ENCODE results near the gene CNN2.

The CNN2 gene

GRCh38 chr19:1032264-1032867 is 6.0 kb downstream of the CNN2 start:
- no peak for DNase-seq

GRCh38 chr19:1035998-1036621 is 9.7 kb downstream of the CNN2 start:
- DNase-seq: no peak

GRCh38 chr19:1037621-1038064 is 11.2 kb downstream of the CNN2 start:
- DNase-seq: no peak

GRCh38 chr19:1038978-1039645 is 12.7 kb downstream of the CNN2 start:
- DNase-seq: no peak

DNA sequence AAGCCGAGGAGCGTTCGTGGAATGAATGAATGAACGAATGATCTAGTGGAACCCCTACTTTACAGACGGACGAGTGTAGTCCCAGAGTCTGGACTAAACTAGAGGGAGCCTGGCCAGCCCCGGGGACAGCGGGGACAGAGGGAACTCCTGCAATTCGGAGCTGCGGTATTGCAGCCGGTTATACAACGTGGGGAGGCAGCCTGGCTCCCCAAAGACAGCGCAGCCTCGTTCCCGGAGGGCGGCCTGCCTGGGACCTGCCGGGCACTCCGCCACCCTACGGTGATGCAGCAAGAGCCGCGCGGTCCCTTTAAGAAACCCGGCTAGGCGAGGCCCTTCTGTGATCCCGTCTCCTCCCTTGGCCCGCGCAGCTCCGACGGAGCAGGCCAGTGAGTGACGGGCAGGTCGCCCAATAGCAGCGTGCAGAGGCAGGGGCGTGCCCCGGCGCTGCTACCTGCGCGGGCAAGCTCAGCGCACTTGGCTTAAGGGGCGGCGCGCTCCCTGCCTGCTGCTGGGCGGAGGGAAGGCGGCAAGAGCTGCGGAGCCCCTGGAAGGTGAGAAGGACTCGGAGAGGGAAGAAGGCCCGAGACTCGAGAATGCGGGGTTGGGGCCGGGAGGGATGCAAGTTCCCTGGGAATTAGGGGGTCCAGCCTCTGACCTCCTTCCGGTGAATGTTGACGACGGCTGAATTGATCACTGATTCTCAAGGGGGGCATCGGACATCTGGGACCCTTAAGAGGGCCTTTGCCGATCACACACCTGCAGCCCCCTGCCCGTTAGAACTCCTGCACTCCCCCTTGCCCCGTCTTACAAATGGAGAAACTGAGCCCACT is 13.5 kb downstream of the CNN2 start, which contains the start of gene ABCA7:
TSS of gene ABCA7 (plus strand) at position 462 of the 830 bp plus-strand sequence. CDS start 1,255 bp downstream, outside the sequence.
- peak; percentile 95 for DNase-seq

DNA sequence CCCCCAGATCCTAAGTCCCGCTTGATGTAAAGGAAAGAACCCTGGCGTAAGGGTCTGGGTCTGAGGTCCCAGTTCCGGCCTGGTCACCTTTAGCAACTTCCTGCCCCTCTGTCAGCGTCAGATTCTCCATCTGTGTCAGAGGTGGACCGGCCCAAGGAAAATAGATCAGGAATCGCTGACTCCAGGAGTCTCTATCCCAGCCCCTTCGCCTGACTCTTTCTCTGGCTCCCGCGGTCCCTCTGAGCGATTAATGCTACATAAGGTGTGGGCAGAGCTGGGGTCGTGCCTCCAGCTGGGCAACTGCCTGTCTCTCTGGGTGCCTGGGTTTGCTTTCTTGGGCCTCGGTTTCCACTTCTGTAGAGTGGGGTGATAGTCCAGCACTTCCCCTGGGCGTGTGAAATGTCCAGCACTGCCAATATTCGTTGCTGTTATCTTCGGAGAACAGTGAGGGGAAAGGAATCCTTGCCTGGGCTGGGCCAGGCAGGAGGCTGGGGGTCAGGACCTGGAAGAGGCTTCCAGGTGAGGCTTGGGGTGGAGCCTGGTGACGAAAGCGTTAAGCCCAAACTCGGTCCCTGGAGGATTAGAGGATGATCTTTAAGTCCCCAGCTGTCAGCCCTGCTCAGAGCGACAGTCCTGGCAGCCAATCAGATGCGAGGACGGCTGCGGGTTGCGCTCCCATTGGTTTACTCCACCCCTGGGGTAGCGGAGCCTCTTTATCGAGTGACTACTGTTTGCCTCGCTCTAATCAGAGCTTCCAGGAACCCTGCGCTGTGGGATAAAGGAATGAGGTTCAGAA is 14.3 kb downstream of the CNN2 start:
- peak; percentile 57 for DNase-seq

- no peak for DNase-seq
These were observed 14.9 kb downstream of the CNN2 start for GRCh38 chr19:1041272-1041834.

DNA sequence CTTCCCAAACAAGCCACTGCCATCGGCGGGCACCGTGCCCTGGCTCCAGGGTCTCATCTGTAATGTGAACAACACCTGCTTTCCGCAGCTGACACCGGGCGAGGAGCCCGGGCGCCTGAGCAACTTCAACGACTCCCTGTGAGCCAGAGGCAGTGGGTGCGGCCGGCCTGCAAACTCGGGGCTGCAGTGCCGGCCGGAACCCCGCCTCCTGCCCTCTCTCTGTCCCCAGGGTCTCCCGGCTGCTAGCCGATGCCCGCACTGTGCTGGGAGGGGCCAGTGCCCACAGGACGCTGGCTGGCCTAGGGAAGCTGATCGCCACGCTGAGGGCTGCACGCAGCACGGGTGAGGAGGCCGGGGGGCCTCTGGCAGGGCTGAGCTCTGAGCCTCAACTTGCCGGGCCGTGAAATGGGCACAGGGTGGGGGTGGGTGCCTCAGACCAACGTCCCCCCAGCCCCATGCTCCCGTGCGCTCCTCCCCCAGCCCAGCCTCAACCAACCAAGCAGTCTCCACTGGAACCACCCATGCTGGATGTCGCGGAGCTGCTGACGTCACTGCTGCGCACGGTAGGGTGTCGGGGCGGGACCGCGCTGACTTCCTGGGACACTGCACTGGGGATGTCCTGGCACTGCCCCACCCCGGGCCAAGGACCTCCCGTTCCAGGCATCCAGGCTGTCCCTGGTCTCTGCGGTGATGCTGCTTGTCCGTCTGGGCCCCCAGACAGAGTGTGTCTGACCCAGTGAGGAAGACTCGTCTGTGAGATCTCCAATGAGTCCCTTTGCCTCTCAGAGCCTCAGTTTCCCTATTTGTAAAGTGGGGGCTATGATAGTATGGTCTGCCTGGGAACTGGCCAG is 15.7 kb downstream of the CNN2 start:
- DNase-seq: no peak

- peak; percentile 66 for DNase-seq
These were observed 16.5 kb downstream of the CNN2 start for GRCh38 chr19:1042689-1043511.

GRCh38 chr19:1045247-1045603 is 18.8 kb downstream of the CNN2 start:
- DNase-seq: no peak

DNA sequence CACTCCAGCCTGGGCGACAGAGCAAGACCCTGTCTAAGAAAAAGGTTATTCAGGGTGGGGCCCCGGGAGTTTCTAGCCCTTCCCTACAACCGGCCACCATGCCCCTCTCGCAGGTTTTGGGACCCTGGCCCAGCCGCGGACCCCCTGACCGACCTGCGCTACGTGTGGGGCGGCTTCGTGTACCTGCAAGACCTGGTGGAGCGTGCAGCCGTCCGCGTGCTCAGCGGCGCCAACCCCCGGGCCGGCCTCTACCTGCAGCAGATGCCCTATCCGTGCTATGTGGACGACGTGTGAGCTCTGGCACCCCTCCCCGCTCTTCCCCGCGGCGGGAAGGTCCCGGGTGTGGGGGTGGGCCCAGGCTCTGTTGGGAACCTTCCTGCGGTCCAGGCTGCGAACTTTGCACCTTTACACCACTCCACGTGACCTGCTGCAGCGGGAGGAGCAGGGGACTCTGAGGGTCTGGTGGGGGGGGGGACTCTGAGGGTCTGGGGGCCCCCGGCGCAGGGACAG is 19.8 kb downstream of the CNN2 start:
- no peak for DNase-seq

DNA sequence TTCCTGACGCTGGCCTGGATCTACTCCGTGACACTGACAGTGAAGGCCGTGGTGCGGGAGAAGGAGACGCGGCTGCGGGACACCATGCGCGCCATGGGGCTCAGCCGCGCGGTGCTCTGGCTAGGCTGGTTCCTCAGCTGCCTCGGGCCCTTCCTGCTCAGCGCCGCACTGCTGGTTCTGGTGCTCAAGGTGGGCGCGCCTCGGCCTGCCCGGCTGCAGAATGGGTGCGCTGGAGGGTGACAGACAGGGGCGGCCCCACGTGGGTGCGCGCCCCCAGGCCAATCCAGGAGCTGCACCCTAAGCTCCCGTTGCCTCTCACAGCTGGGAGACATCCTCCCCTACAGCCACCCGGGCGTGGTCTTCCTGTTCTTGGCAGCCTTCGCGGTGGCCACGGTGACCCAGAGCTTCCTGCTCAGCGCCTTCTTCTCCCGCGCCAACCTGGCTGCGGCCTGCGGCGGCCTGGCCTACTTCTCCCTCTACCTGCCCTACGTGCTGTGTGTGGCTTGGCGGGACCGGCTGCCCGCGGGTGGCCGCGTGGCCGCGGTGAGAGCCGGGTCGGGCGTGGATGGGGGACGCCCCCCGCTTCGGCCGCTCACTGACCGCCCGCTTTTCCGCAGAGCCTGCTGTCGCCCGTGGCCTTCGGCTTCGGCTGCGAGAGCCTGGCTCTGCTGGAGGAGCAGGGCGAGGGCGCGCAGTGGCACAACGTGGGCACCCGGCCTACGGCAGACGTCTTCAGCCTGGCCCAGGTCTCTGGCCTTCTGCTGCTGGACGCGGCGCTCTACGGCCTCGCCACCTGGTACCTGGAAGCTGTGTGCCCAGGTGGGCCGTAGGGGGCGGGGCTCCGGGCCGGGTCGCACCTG is 20.7 kb downstream of the CNN2 start:
- no peak for DNase-seq

DNA sequence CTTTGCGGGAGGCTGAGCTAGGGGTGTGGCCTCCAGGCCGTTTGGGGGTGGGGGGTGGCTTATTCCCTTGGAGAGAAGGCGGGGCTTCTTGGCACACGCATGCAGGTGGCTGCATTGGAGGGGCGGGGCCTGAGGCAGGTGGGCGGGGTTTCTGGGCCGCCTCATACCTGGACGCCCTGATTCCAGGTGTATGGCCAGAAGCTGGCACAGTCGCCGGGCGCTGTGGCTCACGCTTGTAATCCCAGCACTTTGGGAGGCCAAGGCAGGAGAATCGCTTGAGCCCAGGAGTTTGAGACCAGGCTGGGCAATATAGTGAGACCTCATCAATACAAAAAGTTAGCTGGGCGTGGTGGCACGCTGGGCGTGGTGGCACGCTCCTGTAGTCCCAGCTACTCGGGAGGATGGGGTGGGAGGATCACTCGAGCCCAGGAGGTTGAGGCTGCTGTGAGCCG is 21.3 kb downstream of the CNN2 start:
- no peak for DNase-seq

- DNase-seq: no peak
These were observed 22.7 kb downstream of the CNN2 start for GRCh38 chr19:1049106-1049505.

DNA sequence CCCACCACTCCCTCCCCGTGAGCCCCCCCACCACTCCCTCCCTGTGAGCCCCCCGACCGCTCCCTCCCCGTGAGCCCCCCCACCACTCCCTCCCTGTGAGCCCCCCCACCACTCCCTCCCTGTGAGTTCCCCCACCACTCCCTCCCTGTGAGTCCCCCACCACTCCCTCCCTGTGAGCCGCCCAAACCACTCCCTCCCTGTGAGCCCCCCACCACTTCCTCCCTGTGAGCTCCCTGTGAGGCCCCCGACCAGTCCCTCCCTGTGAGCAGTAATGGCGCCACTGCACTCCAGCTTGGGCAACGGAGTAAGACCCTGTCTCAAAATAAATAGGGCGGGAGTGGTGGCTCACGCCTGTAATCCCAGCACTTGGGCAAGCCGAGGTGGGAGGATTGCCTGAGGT is 23.4 kb downstream of the CNN2 start:
- DNase-seq: no peak

- DNase-seq: no peak
These were observed 24.8 kb downstream of the CNN2 start for GRCh38 chr19:1050989-1051788.

- no peak for DNase-seq
These were observed 25.4 kb downstream of the CNN2 start for GRCh38 chr19:1051791-1052190.

DNA sequence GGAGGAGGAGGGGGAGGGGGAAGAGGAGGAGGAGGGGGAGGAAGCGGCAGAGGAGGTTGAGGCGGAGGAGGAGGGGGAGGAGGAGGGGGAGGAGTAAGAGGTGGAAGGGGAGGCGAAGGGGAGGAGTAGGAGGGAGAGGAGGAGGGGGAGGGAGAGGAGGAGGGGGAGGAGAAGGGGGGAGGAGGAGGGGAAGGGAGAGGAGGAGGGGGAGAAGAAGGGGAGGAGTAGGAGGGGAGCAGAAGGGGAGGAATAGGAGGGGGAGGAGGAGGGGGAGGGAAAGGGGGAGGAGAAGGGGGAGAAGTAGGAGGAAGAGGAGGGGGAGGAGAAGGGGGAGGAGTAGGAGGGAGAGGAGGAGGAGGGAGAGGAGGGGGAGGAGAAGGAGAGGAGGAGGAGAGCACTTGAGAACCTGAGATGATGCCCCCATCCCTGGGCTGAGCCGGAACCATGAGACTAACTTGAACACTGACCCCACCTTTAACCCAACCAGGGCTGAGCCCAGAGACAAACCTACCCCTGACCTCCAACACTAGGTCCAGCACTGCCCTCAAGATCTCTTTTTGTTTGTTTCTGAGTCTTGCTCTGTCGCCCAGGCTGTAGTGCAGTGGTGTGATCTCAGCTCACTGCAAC is 26.1 kb downstream of the CNN2 start:
- DNase-seq: no peak

All from DMS79 (cell line).